HepG2 (cell line): ENCODE measurements around the gene ACADVL. TPM values are rescaled to one million over a fixed set of nuclear protein-coding genes. Genes with fewer than 3 reads are reported as not detected.
A peak's percentile ranks its signal among the peaks of the same experiment; 100 is the strongest.

Experiments used
- NAIF1 ChIP-seq: sonication (generic); formaldehyde crosslinking; IDR thresholded peaks from 2 replicates; pipeline ENCODE4 v1.5.0; 2020; ENCODE audit warnings: mild to moderate bottlenecking, missing genetic modification reagents, borderline replicate concordance
- RARG ChIP-seq: sonication (generic); formaldehyde crosslinking; IDR thresholded peaks from 2 replicates; pipeline ENCODE4 v1.4.0; 2020; ENCODE audit warnings: low read depth, mild to moderate bottlenecking, missing genetic modification reagents
- REXO4 ChIP-seq: sonication (generic); formaldehyde crosslinking; IDR thresholded peaks from 2 replicates; pipeline ENCODE4 v1.8.0; 2022; ENCODE audit warnings: missing genetic modification reagents, mild to moderate bottlenecking, borderline replicate concordance
- TOPORS ChIP-seq: sonication (generic); formaldehyde crosslinking; IDR thresholded peaks from 2 replicates; pipeline ENCODE4 v1.8.0; 2023; ENCODE audit warnings: mild to moderate bottlenecking, missing genetic modification reagents
- ZBTB40 ChIP-seq, 2 experiments: fragments of 450-650 bp in 1 of 2; sonication (generic) in 1 of 2; formaldehyde crosslinking in 1 of 2; IDR thresholded peaks; 2 replicates each; pipeline versions ENCODE4 v1.6.1 to v1.8.0; 2016 to 2022; ENCODE audit warnings: antibody characterized with exemption in 1 of 2, mild to moderate bottlenecking in 1 of 2, missing genetic modification reagents in 1 of 2
- ZNF430 ChIP-seq: sonication (generic); formaldehyde crosslinking; IDR thresholded peaks from 2 replicates; pipeline ENCODE4 v1.9.0; 2021; ENCODE audit warnings: mild to moderate bottlenecking, missing genetic modification reagents
- ZNF841 ChIP-seq: sonication (generic); formaldehyde crosslinking; IDR thresholded peaks from 2 replicates; pipeline ENCODE4 v1.8.1; 2023; ENCODE audit warnings: missing genetic modification reagents, borderline replicate concordance
- polyA plus RNA-seq, 8 experiments: library from polyadenylated mRNA; depleted of rRNA in 3 of 8; stranded (reverse) in 7 of 8; unstranded in 1 of 8; fragments of >200 nt; fragmentation: Illumina TruSeq in 4 of 8; extraction: Trizol in 4 of 8; gene quantifications; 2 replicates each; pipeline versions ENCODE4 v1.2.1 to v1.2.3, GENCODE V29; 2011 to 2016; ENCODE audit warnings: low read depth in 4 of 8, missing spikeins in 1 of 8, mixed read lengths in 1 of 8; ENCODE audit not compliant: insufficient read depth in 1 of 8
- total RNA-seq, 5 experiments: library from RNA; depleted of rRNA; stranded (reverse); fragments of >200 nt; fragmentation: Illumina TruSeq; extraction: Trizol; gene quantifications; 2 replicates each; pipeline ENCODE4 v1.2.3, GENCODE V29; 2016; ENCODE audit warnings: low read depth in 1 of 5
- TF ChIP-seq, protein P1 (sequence below): sonication (generic); formaldehyde crosslinking; IDR thresholded peaks from 2 replicates; pipeline ENCODE4 v1.4.0; 2020; ENCODE audit warnings: missing genetic modification reagents, borderline replicate concordance
- TF ChIP-seq, protein P2 (sequence below): sonication (generic); formaldehyde crosslinking; IDR thresholded peaks from 2 replicates; pipeline ENCODE4 v1.5.0; 2020; ENCODE audit warnings: missing genetic modification reagents

The ACADVL gene
- total and polyA plus RNA-seq, 2 of the 13 experiments (the other 11 are each of a cell fraction or from before 2014, with no cell fraction given), result 219 to 412 TPM

DNA sequence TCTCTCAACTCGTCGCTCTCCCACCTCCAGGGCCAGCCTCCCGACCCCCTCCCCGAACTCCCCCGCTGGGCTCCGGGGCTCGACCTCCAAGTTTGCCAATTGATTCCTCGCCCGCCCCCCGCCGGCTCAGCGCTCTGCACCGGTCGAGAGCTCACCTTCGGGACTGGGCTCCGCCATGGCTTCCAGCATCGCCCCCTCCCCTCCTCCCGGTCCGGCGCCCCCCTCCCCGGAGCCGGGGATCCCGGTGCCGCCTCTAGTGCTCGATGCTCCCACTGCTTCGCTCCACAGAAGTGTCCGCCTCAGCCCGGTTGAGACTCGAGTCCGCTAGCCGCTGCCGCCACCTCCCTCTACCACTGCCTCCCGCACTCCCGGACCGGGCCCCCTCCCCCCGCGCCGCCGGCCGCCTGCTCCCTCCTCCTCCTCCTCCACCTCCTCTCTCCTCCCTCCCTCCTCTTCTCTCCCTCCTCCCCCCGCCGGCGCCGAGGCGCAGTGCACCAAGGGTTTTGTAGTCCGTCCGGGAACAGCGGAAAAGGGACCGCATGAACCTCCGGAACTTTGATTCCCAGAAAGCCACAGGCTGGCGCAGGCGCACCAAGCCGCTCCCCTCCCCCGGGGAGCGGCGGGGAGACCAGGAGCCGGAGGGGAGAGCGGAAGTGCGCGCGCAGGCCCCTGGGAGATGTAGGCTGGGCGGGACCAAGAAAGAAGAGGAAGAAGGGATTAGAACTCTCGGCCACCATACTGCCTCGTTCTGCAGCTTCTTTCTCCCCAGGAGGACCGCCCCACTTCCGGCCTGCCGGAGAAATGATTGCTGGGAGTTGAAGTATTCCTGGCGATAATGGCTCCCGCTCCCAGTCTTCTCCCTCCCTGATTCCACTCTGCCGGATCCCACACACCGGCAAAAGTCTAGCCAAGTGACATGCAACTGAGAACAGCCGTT, 19.6 kb downstream of the ACADVL start, which contains the start of gene PHF23 (continued):
- TF ChIP-seq ZBTB40 (IDR thresholded peaks at IDR 0.05), result peak; percentile 67
- TF ChIP-seq ZBTB40 (CRISPR knock-in tag; IDR thresholded peaks at IDR 0.05), result no peak
- peak; percentile 97 for TF ChIP-seq NAIF1
- no peak for TF ChIP-seq REXO4 (CRISPR knock-in tag)
- TF ChIP-seq, protein P1, sequence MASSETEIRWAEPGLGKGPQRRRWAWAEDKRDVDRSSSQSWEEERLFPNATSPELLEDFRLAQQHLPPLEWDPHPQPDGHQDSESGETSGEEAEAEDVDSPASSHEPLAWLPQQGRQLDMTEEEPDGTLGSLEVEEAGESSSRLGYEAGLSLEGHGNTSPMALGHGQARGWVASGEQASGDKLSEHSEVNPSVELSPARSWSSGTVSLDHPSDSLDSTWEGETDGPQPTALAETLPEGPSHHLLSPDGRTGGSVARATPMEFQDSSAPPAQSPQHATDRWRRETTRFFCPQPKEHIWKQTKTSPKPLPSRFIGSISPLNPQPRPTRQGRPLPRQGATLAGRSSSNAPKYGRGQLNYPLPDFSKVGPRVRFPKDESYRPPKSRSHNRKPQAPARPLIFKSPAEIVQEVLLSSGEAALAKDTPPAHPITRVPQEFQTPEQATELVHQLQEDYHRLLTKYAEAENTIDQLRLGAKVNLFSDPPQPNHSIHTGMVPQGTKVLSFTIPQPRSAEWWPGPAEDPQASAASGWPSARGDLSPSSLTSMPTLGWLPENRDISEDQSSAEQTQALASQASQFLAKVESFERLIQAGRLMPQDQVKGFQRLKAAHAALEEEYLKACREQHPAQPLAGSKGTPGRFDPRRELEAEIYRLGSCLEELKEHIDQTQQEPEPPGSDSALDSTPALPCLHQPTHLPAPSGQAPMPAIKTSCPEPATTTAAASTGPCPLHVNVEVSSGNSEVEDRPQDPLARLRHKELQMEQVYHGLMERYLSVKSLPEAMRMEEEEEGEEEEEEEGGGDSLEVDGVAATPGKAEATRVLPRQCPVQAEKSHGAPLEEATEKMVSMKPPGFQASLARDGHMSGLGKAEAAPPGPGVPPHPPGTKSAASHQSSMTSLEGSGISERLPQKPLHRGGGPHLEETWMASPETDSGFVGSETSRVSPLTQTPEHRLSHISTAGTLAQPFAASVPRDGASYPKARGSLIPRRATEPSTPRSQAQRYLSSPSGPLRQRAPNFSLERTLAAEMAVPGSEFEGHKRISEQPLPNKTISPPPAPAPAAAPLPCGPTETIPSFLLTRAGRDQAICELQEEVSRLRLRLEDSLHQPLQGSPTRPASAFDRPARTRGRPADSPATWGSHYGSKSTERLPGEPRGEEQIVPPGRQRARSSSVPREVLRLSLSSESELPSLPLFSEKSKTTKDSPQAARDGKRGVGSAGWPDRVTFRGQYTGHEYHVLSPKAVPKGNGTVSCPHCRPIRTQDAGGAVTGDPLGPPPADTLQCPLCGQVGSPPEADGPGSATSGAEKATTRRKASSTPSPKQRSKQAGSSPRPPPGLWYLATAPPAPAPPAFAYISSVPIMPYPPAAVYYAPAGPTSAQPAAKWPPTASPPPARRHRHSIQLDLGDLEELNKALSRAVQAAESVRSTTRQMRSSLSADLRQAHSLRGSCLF (CRISPR knock-in tag), result no peak
- TF ChIP-seq TOPORS (CRISPR knock-in tag), result no peak
- no peak for TF ChIP-seq RARG (CRISPR knock-in tag)
- TF ChIP-seq, protein P2, sequence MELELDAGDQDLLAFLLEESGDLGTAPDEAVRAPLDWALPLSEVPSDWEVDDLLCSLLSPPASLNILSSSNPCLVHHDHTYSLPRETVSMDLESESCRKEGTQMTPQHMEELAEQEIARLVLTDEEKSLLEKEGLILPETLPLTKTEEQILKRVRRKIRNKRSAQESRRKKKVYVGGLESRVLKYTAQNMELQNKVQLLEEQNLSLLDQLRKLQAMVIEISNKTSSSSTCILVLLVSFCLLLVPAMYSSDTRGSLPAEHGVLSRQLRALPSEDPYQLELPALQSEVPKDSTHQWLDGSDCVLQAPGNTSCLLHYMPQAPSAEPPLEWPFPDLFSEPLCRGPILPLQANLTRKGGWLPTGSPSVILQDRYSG (CRISPR knock-in tag), result no peak
- peak; percentile 64; the same call in 1 of the 2 replicates for TF ChIP-seq ZNF430
- no peak for TF ChIP-seq ZNF841
